Left ventricle myocardium inferior (tissue), 1 donor: Measurements from ENCODE around the gene CLDN15. TPM values are rescaled to one million over a fixed set of nuclear protein-coding genes. Genes with fewer than 3 reads are reported as not detected.

Experiments used
- DNase-seq: peaks from one replicate; pipeline ENCODE4 v3.0.0-alpha.2; 2020
- H3K27ac ChIP-seq: fragments of 200-600 bp; replicated peaks from 2 replicates; pipeline ENCODE4 v1.8.0; 2021
- H3K27me3 ChIP-seq: fragments of 200-600 bp; 2 replicates; pipeline ENCODE4 v1.8.0; 2021; ENCODE audit warnings: low read depth
- H3K36me3 ChIP-seq: fragments of 200-600 bp; 2 replicates; pipeline ENCODE4 v1.8.0; 2021
- H3K4me1 ChIP-seq: fragments of 200-600 bp; 2 replicates; pipeline ENCODE4 v1.8.0; 2021
- H3K4me3 ChIP-seq: fragments of 200-600 bp; 2 replicates; pipeline ENCODE4 v1.8.0; 2021; ENCODE audit warnings: mild to moderate bottlenecking, moderate library complexity
- H3K9me3 ChIP-seq: fragments of 200-600 bp; replicated peaks from 2 replicates; pipeline ENCODE4 v1.8.0; 2021
- intact Hi-C: fragments of 100-400 bp; cut with micrococcal nuclease; formaldehyde crosslinking; loops from one replicate; pipeline ENCODE4 v1.11.0; 2022
- total RNA-seq: library from RNA; stranded (reverse); fragmentation: NEBNext Ultra II Directional; extraction: Animal tissue kit (Norgen Biotek cat#: 25700); gene quantifications from one replicate; pipeline ENCODE4 v1.2.1, GENCODE V29; 2021
- TF ChIP-seq, protein P1 (sequence below): fragments of 200-600 bp; IDR thresholded peaks from 2 replicates; pipeline ENCODE4 v1.8.0; 2021; ENCODE audit warnings: antibody characterized with exemption, mild to moderate bottlenecking, borderline replicate concordance
- donor health status: DM: no; HTN: yes; CAD: no; lungs with severe emphysema.

CLDN15 gene
- total RNA-seq, 1 donor from 2014 or later = 2.2 TPM

DNA sequence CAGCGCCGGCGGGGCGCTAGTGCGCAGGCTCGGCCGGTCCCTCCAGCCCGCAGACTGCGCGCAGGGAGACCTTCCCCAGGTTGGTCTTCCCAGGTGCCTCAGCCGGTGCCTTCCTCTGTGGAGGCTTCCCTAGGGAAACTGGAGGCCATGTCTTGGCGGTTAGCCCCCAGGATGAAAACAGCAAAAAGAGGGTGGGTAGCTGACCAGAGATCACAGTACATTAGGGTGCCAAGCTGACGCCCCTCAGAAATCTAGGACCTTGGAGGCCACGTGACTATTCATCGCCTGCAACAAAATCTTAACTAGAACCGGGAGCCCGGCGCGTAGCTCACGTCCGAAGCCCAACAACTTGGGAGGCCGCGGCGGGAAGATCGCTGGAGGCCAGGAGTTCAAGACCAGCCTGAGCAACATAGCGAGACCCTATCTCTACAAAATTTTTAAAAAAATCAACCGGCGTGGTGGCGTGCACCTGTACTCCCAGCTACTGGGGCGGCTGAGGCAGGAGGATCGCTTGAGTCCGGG is 7.6 kb upstream of the CLDN15 start:
- Histone ChIP-seq H3K9me3 (no peaks in the 10 kb centered on the region), H3K4me3 (peak overlapping the region; percentile 79), H3K27me3 (no peaks in the 10 kb centered on the region), H3K4me1 (peaks cover 64% of the 10 kb centered on the region), H3K36me3 (peaks cover 27% of the 10 kb centered on the region), H3K27ac (peak overlapping the region; percentile 95)
- DNase-seq = no peak
- intact Hi-C loops = no loop called here
- TF ChIP-seq, protein P1, sequence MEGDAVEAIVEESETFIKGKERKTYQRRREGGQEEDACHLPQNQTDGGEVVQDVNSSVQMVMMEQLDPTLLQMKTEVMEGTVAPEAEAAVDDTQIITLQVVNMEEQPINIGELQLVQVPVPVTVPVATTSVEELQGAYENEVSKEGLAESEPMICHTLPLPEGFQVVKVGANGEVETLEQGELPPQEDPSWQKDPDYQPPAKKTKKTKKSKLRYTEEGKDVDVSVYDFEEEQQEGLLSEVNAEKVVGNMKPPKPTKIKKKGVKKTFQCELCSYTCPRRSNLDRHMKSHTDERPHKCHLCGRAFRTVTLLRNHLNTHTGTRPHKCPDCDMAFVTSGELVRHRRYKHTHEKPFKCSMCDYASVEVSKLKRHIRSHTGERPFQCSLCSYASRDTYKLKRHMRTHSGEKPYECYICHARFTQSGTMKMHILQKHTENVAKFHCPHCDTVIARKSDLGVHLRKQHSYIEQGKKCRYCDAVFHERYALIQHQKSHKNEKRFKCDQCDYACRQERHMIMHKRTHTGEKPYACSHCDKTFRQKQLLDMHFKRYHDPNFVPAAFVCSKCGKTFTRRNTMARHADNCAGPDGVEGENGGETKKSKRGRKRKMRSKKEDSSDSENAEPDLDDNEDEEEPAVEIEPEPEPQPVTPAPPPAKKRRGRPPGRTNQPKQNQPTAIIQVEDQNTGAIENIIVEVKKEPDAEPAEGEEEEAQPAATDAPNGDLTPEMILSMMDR = no peak

DNA sequence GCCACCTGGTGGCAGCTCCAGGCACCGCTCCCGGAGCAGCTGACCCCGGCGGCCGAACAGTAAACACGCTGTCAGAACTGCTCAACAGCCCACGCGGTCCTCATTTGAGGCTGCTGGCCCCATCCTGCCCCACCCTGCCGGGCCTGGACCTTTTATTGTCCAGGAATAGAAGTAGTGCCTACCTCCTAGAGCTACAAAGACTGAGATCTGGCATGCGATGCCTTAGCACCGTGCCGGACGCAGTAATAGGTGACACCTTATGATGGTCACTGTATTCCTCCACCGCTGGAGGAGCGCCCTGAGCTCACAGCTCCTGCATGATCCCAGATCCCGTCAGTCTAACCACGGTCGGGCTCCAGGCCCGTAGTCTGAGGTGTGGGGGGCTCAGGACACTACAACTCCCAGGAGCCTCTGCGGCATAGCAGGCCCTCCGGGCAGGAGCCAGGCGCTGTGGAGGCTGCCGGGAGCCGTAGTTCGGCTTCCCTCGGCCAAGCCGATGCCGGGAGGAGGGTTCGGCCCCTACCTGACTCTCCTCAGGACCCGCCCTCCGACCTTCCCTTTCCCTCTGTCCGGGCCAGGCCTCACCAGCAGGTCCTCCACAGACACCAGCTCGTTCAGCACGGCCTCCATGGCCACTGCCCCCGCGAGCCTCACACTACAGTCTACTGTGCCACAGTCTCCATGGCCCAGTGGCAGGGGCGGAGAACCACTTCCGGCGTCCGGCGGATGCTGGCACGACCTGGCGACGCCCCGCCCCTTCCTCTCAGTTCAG is 7.0 kb upstream of the CLDN15 start, which contains the start of gene FIS1:
Gene FIS1 (minus strand): TSS at position 707 of the 772 bp plus-strand sequence. CDS start 77 bp downstream, at position 630.
- peak within 1 kb of the TSS; percentile 95 for H3K27ac ChIP-seq
- H3K27me3 ChIP-seq = no peaks in the 10 kb centered on the region
- peak within 1 kb of the TSS; percentile 79 for H3K4me3 ChIP-seq
- intact Hi-C loops = no loop called here
- peaks cover 69% of the 10 kb centered on the region for H3K4me1 ChIP-seq
- peaks cover 29% of the 10 kb centered on the region for H3K36me3 ChIP-seq
- H3K9me3 ChIP-seq = no peaks in the 10 kb centered on the region
- TF ChIP-seq, protein P1 = peak; percentile 98
- peak; percentile 94 for DNase-seq

DNA sequence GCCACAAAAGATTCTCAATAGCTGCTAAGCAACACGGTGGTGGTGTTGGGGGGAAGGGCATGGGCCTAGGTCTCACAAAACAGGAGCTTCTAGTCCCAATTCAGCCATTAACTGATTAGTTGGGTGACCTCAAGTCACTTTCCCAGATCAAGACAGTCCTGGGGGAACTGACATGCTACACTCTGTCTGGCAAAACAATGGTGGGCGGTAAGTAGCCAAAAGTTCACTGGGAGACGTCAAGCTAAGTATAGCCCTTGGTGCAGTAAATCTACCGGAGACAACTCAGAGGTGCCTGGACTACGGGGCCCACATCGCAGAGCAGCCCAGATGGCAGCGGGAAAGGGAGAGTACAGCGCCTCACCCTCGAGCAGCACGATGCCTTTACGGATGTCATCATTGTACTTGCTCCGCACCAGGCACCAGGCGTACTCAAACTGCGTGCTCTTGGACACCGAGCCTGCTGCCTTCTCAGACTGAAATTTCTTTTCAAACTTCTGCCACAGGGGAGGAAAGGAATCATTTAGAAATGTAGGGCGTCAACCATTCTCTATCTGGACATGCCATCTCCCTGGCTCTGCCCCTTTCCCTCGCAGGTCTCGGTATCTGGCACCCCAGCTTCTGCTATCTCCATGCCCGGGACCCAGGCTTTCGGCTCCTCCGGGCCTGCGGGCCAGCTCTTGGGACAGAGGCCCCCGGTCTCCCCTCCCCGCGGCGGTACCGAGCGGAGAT is 6.2 kb upstream of the CLDN15 start:
- H3K4me3 ChIP-seq = peak overlapping the region; percentile 79
- peaks cover 77% of the 10 kb centered on the region for H3K4me1 ChIP-seq
- H3K36me3 ChIP-seq = peaks cover 26% of the 10 kb centered on the region
- no peaks in the 10 kb centered on the region for H3K27me3 ChIP-seq
- no peak for DNase-seq
- TF ChIP-seq, protein P1 = no peak
- no peaks in the 10 kb centered on the region for H3K9me3 ChIP-seq
- intact Hi-C loops = no loop called here
- H3K27ac ChIP-seq = peak overlapping the region; percentile 95

DNA sequence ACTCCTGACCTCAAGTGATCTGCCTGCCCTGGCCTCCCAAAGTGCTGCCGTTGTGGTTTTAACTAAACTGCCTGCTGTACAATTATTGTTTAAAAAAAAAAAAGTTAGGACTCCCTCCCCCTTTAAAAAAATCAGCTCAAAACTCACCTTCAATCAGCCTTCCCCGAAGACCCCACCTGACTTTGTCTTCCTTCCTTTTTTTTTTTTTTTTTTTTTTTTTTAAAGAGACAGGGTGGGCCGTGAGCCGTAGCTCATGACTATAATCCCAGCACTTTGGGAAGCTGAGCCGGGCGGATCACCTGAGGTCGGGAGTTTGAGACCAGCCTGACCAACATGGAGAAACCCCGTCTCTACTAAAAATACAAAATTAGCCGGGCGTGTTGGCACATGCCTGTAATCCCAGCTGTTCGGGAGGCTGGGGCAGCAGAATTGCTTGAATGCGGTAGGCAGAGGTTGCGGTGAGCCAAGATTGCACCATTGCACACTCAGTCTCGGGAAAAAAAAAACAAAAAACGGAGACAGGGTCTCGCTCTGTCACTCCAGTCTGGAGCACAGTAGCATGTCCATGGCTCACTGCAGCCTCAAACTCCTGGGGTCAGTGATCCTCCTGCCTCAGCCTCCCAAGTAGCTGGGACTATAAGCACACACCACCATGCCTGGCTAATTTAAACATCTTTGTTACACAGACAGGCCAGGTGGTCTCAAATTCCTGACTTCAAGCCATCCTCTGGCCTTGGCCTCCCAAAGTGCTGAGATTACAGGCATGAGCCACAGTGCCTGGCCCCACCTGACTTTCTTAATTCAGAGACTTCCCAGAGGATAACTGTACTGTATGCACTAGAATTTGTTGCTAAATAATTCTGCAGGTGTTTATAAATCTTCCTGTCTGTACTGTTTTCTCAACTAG is 4.1 kb upstream of the CLDN15 start:
- Histone ChIP-seq H3K4me1 (peaks cover 96% of the 10 kb centered on the region), H3K27ac (peak overlapping the region; percentile 21), H3K36me3 (peaks cover 26% of the 10 kb centered on the region), H3K4me3 (no peak overlapping the region), H3K9me3 (no peaks in the 10 kb centered on the region), H3K27me3 (no peaks in the 10 kb centered on the region)
- TF ChIP-seq, protein P1 = no peak
- intact Hi-C loops = no loop called here
- DNase-seq = no peak

DNA sequence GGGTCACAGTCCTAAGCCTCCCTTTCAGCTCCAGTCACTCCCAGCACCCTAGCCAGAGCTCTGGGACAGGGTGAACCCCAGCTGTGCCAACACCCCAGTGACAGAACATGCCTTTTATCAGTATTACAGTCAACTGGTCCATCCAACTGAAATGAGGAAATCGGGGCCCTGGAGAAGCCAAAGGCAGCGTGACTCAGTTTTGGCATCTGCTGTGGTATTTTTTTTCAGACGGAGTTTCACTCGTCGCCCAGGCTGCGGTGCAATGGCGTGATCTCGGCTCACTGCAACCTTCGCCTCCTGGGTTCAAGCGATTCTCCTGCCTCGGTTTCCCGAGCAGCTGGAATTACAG is 3.4 kb upstream of the CLDN15 start:
- Histone ChIP-seq H3K4me3 (no peak overlapping the region), H3K27me3 (no peaks in the 10 kb centered on the region), H3K36me3 (peaks cover 26% of the 10 kb centered on the region), H3K27ac (peak overlapping the region; percentile 87), H3K9me3 (no peaks in the 10 kb centered on the region), H3K4me1 (peaks cover 90% of the 10 kb centered on the region)
- TF ChIP-seq, protein P1 = no peak
- no peak for DNase-seq
- intact Hi-C loops = no loop called here
